Esophagus muscularis mucosa (tissue), 4 donors: ENCODE data around the gene SLC24A4. TPM values are rescaled to one million over a fixed set of nuclear protein-coding genes. Genes with fewer than 3 reads are reported as not detected.

Experiments used
- DNase-seq: peaks from one replicate; pipeline ENCODE4 v3.0.0-alpha.2; 2017; ENCODE audit errors: extremely low spot score
- H3K27ac ChIP-seq, 4 donors: fragments of 200-600 bp; sonication (generic); replicated peaks in 1 of 4; 1 replicate in 3 of 4; 2 replicates in 1 of 4; pipeline ENCODE4 v1.5.1; 2016 to 2019; ENCODE audit warnings: mild to moderate bottlenecking in 1 of 4
- H3K27me3 ChIP-seq, 4 donors: fragments of 200-600 bp; sonication (generic); one replicate each; pipeline versions ENCODE4 v1.5.1 to v1.6.0; 2016 to 2019
- H3K36me3 ChIP-seq, 4 donors: fragments of 200-600 bp; sonication (generic); one replicate each; pipeline ENCODE4 v1.5.1; 2016 to 2019
- H3K4me1 ChIP-seq, 4 donors: fragments of 200-600 bp; sonication (generic); one replicate each; pipeline ENCODE4 v1.5.1; 2016 to 2019
- H3K4me3 ChIP-seq, 4 donors: fragments of 200-600 bp; sonication (generic); 1 replicate in 2 of 4; 2 replicates in 2 of 4; pipeline ENCODE4 v1.5.1; 2016 to 2019; ENCODE audit warnings: mild to moderate bottlenecking in 4 of 4, moderate library complexity in 1 of 4
- H3K9me3 ChIP-seq, 4 donors: fragments of 200-600 bp; sonication (generic); 1 replicate in 3 of 4; 2 replicates in 1 of 4; pipeline ENCODE4 v1.5.1; 2016 to 2019
- EP300 ChIP-seq: sonication (generic); formaldehyde crosslinking; IDR thresholded peaks from one replicate; pipeline ENCODE4 v1.6.1; 2017; ENCODE audit warnings: antibody characterized with exemption
- POLR2A ChIP-seq: fragments of 450-650 bp; IDR thresholded peaks from one replicate; pipeline ENCODE4 v1.6.1; 2017; ENCODE audit warnings: antibody characterized with exemption, moderate library complexity, mild to moderate bottlenecking, low read depth
- POLR2AphosphoS5 ChIP-seq, 2 donors: sonication (generic); formaldehyde crosslinking; IDR thresholded peaks; one replicate each; pipeline ENCODE4 v1.6.1; 2017; ENCODE audit warnings: antibody characterized with exemption in 2 of 2
- WGBS: methylation state at CpG from one replicate; pipeline ENCODE4 v1.1.5; 2018; 5-methylcytosine and 5-hydroxymethylcytosine counted together
- intact Hi-C: fragments of 100-400 bp; cut with DNase I; formaldehyde crosslinking; loops from one replicate; pipeline ENCODE4 v1.15.1; 2023
- total RNA-seq, 4 donors: library from RNA; depleted of rRNA; stranded (reverse); fragments of >200 nt; gene quantifications; one replicate each; pipeline versions ENCODE4 v1.1.0 to v1.2.1, GENCODE V29; 2016
- TF ChIP-seq, protein P1 (sequence below), 3 experiments: fragments of 200-600 bp in 2 of 3; fragments of 450-650 bp in 1 of 3; sonication (generic) in 2 of 3; IDR thresholded peaks; one replicate each; pipeline ENCODE4 v1.5.1; 2017 to 2019; ENCODE audit warnings: antibody characterized with exemption in 3 of 3, mild to moderate bottlenecking in 2 of 3, moderate library complexity in 1 of 3

Gene SLC24A4
- total RNA-seq, 4 donors from 2014 or later: 1.7 to 2.9 (median 2.1) TPM

DNA sequence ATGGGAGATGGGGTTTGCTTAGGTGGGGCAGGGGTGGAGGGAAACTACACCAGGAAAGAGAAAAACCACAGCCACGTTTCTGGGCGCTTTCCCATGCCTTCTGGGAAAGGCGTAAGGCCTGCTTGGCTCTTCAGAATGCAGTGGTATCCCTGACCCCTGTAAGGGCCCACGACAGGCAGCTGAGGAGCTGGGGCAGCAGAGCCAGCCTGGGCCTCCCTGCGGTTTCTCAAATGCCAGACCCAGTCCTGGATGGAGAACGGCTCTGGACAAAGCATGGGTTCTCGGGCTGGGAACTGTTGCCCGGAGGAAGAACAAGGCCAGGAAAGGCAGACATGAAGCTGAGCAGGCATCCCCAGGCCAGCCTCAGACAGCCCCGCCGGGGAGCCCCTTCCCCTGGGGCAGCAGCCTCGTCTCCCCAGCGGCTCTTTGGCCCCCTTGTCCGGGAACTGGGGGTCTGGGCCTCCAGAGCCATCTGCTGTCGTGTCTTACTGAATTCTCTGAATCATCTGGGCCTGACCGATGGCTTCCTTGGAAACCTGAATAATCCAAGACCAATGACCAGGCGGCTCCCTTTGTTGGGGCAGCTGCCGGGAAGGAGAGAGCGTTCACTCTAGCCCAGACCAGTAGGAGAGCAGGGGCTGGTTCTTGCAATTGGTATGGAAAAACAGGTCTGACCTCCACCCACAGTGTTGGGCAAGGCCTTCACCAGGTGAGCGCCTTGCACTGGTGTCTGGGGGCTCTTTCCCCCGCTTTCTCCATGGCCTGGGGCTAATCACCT is 126.6 kb downstream of the SLC24A4 start:
- Histone ChIP-seq H3K9me3 (peaks cover 0 to 5% (median 0%) of the 10 kb centered on the region in 4 donors), H3K27me3 (no peaks in the 10 kb centered on the region), H3K36me3 (no peaks in the 10 kb centered on the region), H3K4me1 (peaks cover 0 to 12% (median 0%) of the 10 kb centered on the region in 4 donors), H3K27ac (no peak overlapping the region), H3K4me3 (no peak overlapping the region)
- WGBS: 85% methylated on average over 13 of the region's 20 CpGs
- TF ChIP-seq EP300: no peak
- TF ChIP-seq POLR2AphosphoS5 (IDR thresholded peaks at IDR 0.05): no peak
- TF ChIP-seq, protein P1, sequence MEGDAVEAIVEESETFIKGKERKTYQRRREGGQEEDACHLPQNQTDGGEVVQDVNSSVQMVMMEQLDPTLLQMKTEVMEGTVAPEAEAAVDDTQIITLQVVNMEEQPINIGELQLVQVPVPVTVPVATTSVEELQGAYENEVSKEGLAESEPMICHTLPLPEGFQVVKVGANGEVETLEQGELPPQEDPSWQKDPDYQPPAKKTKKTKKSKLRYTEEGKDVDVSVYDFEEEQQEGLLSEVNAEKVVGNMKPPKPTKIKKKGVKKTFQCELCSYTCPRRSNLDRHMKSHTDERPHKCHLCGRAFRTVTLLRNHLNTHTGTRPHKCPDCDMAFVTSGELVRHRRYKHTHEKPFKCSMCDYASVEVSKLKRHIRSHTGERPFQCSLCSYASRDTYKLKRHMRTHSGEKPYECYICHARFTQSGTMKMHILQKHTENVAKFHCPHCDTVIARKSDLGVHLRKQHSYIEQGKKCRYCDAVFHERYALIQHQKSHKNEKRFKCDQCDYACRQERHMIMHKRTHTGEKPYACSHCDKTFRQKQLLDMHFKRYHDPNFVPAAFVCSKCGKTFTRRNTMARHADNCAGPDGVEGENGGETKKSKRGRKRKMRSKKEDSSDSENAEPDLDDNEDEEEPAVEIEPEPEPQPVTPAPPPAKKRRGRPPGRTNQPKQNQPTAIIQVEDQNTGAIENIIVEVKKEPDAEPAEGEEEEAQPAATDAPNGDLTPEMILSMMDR (IDR thresholded peaks at IDR 0.05): no peak
- no peak for TF ChIP-seq POLR2A
- no peak for DNase-seq
- intact Hi-C loops: loop anchor here (10.0 kb wide), 1 partner anchor 305 kb away; no protein-coding TSS in a partner anchor

GRCh38 chr14:92450351-92451070 is 127.5 kb downstream of the SLC24A4 start:
- Histone ChIP-seq H3K9me3 (peaks cover 0 to 3% (median 0%) of the 10 kb centered on the region in 4 donors), H3K4me1 (peaks cover 0 to 12% (median 0%) of the 10 kb centered on the region in 4 donors), H3K36me3 (no peaks in the 10 kb centered on the region), H3K27ac (no peak overlapping the region), H3K27me3 (no peaks in the 10 kb centered on the region), H3K4me3 (no peak overlapping the region)
- intact Hi-C loops: loop anchor here (10.0 kb wide), 1 partner anchor 306 kb away; no protein-coding TSS in a partner anchor
- TF ChIP-seq POLR2AphosphoS5 (IDR thresholded peaks at IDR 0.05) (no peak), POLR2A (no peak), EP300 (no peak)
- TF ChIP-seq, protein P1 (IDR thresholded peaks at IDR 0.05): no peak
- WGBS: 70% methylated on average over 2 of the region's 13 CpGs
- DNase-seq: no peak

GRCh38 chr14:92451245-92451644 is 128.3 kb downstream of the SLC24A4 start:
- intact Hi-C loops: loop anchor here (10.0 kb wide), 1 partner anchor 306 kb away; no protein-coding TSS in a partner anchor
- Histone ChIP-seq H3K4me1 (peaks cover 0 to 12% (median 1%) of the 10 kb centered on the region in 4 donors), H3K9me3 (no peaks in the 10 kb centered on the region), H3K27me3 (no peaks in the 10 kb centered on the region), H3K4me3 (no peak overlapping the region), H3K27ac (no peak overlapping the region), H3K36me3 (no peaks in the 10 kb centered on the region)
- TF ChIP-seq, protein P1 (IDR thresholded peaks at IDR 0.05): no peak
- TF ChIP-seq EP300 (no peak), POLR2A (no peak), POLR2AphosphoS5 (IDR thresholded peaks at IDR 0.05) (no peak)
- 81% methylated on average over 2 of the region's 9 CpGs for WGBS
- no peak for DNase-seq

DNA sequence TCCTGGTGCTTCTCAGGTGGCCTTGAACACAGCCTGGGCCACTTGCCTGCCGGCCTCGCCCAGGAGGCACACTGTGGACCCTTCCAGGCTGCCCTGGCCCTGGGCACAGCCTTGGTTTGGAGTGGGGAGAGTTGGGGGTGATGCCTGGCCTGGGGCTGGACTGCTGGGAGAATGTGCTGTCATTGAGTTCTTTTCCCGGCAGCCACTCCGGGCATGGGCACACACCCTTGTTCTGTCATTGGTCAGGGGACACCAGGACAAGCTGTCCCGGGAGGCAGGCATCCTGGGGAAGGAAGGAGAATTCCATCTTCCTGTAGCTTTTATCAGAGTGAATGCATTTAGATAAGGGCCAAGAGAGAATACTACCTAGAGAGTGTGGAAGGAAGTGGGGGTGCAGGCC is 128.8 kb downstream of the SLC24A4 start:
- H3K27me3 ChIP-seq: no peaks in the 10 kb centered on the region
- peaks cover 0 to 13% (median 6%) of the 10 kb centered on the region in 4 donors for H3K4me1 ChIP-seq
- H3K9me3 ChIP-seq: no peaks in the 10 kb centered on the region
- 60% methylated on average over 3 of the region's 5 CpGs for WGBS
- TF ChIP-seq POLR2AphosphoS5 (IDR thresholded peaks at IDR 0.05): no peak
- no peak for TF ChIP-seq EP300
- TF ChIP-seq POLR2A: no peak
- TF ChIP-seq, protein P1 (IDR thresholded peaks at IDR 0.05): no peak
- no peak for DNase-seq
- no peak overlapping the region for H3K27ac ChIP-seq
- H3K36me3 ChIP-seq: no peaks in the 10 kb centered on the region
- no peak overlapping the region for H3K4me3 ChIP-seq
- intact Hi-C loops: loop anchor here (10.0 kb wide), 1 partner anchor 307 kb away; no protein-coding TSS in a partner anchor
